Ectodermal cell (in vitro differentiated cells): Measurements from ENCODE around the gene TVP23C.

Experiments used
- H3K27ac ChIP-seq: 2 replicates; pipeline ENCODE4 v1.7.0; 2013; ENCODE audit warnings: mild to moderate bottlenecking, low read depth, low read length; ENCODE audit not compliant: insufficient read depth, poor library complexity, severe bottlenecking
- H3K27me3 ChIP-seq: 2 replicates; pipeline ENCODE4 v1.7.0; 2013; ENCODE audit warnings: mild to moderate bottlenecking, low read length; ENCODE audit not compliant: insufficient read depth, control insufficient read depth, poor library complexity, severe bottlenecking
- H3K36me3 ChIP-seq: one replicate; pipeline ENCODE4 v1.7.0; 2013; ENCODE audit warnings: low read length; ENCODE audit not compliant: control insufficient read depth, insufficient read depth
- H3K4me1 ChIP-seq: one replicate; pipeline ENCODE4 v1.7.0; 2013; ENCODE audit warnings: low read length; ENCODE audit not compliant: control insufficient read depth, insufficient read depth
- H3K4me3 ChIP-seq: 2 replicates; pipeline ENCODE4 v1.7.0; 2013; ENCODE audit warnings: low read depth, low read length, control low read depth; ENCODE audit not compliant: insufficient read depth
- H3K9me3 ChIP-seq: 2 replicates; pipeline ENCODE4 v1.7.0; 2013; ENCODE audit warnings: mild to moderate bottlenecking, low read length, moderate library complexity; ENCODE audit not compliant: control insufficient read depth
- WGBS, 2 experiments: methylation state at CpG; one replicate each; pipeline ENCODE4 v1.1.7; 2013; ENCODE audit warnings: missing lambda C conversion rate in 2 of 2; 5-methylcytosine and 5-hydroxymethylcytosine counted together

The TVP23C gene

GRCh38 chr17:15496735-15497670 lies 66.3 kb downstream of the TVP23C start:
- Histone ChIP-seq H3K27ac (no peak overlapping the region), H3K36me3 (peaks cover 7% of the 10 kb centered on the region), H3K4me3 (no peak overlapping the region), H3K9me3 (no peaks in the 10 kb centered on the region), H3K27me3 (no peaks in the 10 kb centered on the region), H3K4me1 (peaks cover 11% of the 10 kb centered on the region)
- WGBS, 2 experiments = 94 to 95% methylated on average over 7 of the region's 7 CpGs

GRCh38 chr17:15494821-15495220 lies 68.5 kb downstream of the TVP23C start:
- Histone ChIP-seq H3K4me3 (no peak overlapping the region), H3K4me1 (peaks cover 21% of the 10 kb centered on the region), H3K9me3 (no peaks in the 10 kb centered on the region), H3K27ac (no peak overlapping the region), H3K36me3 (peaks cover 7% of the 10 kb centered on the region), H3K27me3 (no peaks in the 10 kb centered on the region)

DNA sequence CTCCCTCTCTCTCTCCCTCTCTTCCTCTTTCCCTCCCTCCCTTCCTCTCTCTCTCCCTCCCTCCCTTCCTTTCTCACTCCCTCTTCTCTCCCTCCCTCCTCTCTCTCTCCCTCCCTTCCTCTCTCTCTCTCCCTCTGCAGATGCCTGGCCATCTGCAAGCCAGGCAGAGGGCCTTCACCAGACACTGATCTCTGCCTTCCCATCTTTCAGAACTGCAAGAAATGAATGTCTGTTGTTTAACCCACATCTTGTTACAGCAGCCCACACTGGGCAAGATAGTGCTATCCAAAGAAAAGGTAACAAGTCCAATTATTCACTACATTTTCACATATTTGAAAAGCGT lies 69.6 kb downstream of the TVP23C start:
- peaks cover 21% of the 10 kb centered on the region for H3K4me1 ChIP-seq
- H3K36me3 ChIP-seq = peaks cover 7% of the 10 kb centered on the region
- H3K9me3 ChIP-seq = no peaks in the 10 kb centered on the region
- H3K27me3 ChIP-seq = no peaks in the 10 kb centered on the region
- H3K4me3 ChIP-seq = no peak overlapping the region
- H3K27ac ChIP-seq = peak overlapping the region; percentile 16
- 64 to 70% methylated on average over 1 of the region's 1 CpG for WGBS, 2 experiments

DNA sequence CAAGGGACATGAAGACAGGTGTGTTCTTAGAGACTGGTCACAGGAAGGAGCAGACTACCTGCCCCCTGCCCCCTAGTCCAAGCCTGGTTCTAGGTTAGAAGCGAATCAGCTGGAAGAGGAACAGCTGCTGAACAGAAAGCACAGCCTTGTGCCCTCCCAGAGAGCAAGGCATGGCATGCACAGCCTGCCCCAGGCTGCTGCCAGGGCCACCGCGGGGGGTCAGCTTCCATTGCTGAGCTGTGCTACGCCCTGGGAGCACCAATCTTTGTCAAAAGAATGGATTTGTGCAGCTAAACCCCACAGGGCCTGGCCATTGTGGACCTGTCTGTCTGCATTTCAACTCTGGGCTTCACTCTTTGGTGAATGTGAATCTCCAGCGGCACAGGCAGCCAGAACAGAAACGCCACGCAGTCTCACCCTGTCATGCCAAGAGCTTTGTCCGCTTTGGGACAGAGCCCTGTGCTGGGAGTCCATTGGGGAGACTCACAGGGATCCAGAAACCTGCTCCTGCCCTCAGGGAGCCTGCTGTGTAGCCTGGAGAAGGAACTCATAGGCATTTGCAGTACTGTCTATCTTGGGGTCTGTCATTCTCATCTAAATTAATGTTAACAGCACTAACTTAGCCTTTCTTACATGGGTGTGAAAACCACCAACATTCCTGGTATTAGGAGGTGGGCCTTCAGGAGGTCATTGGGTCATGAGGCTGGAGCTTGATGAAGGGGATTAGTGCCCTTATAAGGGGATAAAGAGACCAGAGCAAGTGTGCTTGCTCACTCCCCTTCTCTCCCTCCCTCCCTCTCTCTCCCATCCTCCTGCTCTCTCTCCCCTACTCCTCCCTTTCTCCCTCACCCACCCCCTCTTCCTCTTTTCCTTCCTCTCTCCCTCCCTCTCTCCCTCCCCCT lies 70.2 kb downstream of the TVP23C start:
- Histone ChIP-seq H3K4me1 (peaks cover 21% of the 10 kb centered on the region), H3K27ac (peak overlapping the region; percentile 41), H3K9me3 (no peaks in the 10 kb centered on the region), H3K36me3 (peaks cover 6% of the 10 kb centered on the region), H3K27me3 (no peaks in the 10 kb centered on the region), H3K4me3 (no peak overlapping the region)
- WGBS, 2 experiments = 82 to 85% methylated on average over 8 of the region's 8 CpGs

GRCh38 chr17:15492186-15492585 lies 71.1 kb downstream of the TVP23C start:
- Histone ChIP-seq H3K9me3 (no peaks in the 10 kb centered on the region), H3K4me3 (no peak overlapping the region), H3K27me3 (no peaks in the 10 kb centered on the region), H3K27ac (no peak overlapping the region), H3K36me3 (peaks cover 5% of the 10 kb centered on the region), H3K4me1 (peaks cover 21% of the 10 kb centered on the region)
- 95 to 98% methylated on average over 3 to 4 of the region's 4 CpGs for WGBS, 2 experiments

DNA sequence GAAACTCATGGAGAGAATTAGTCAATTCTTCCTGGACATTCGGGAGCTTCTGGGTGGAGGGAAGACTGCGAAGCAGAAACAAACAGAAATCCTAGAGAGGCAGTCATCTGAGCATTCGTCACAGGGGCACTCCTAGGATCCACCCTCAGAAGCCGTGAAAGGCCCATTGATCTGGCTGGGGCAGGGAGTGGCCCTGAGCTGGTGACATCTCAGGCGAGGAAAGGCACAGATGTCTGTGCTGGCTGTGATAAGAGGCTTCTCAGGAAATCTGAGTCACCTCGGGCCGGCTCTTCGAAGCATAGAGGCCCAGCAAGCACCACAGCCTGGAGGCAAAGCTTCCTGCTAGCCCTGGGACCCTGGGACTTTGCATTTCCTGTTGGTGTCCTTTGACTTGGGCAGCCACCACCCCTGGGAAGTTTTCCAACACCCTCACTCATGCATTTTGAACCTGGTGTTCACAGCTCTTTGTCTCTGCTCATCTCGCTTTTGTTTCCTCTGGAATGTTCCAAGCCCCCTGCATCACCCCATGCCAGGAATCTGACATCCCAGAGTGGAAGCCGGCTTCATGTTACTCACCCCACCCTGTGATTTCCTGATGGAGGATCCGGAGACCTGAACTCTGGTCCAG lies 72.5 kb downstream of the TVP23C start:
- 32 to 46% methylated on average over 11 of the region's 11 CpGs for WGBS, 2 experiments
- peak overlapping the region; percentile 80 for H3K27ac ChIP-seq

DNA sequence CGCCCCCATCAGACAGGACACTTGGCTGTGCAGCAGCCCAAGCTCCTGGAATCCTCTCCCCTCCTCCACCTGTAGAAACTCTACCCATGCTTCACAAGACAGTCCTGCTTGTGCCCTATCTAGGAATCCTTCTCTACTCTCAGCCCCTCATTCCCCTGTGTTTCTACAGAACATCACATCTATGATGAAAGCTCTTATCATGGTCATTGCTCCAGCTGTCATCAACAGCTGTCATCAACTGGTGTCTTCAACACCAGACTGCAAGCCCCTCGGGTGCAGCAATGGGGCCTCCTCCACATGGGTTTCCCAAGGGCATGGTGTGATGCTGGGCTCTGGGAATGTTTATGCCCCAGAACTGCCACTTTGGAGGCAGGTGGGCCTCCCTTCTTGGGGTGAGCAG lies 74.7 kb downstream of the TVP23C start:
- Histone ChIP-seq H3K27ac (no peak overlapping the region), H3K4me1 (peaks cover 22% of the 10 kb centered on the region), H3K4me3 (no peak overlapping the region), H3K27me3 (no peaks in the 10 kb centered on the region), H3K9me3 (no peaks in the 10 kb centered on the region), H3K36me3 (no peaks in the 10 kb centered on the region)
- WGBS, 2 experiments = 94 to 100% methylated on average over 2 of the region's 2 CpGs

More for the DNA sequence above, 72.5 kb downstream of the TVP23C start:
- H3K36me3 ChIP-seq = peaks cover 5% of the 10 kb centered on the region
- H3K4me1 ChIP-seq = peaks cover 21% of the 10 kb centered on the region
- no peaks in the 10 kb centered on the region for H3K9me3 ChIP-seq
- H3K27me3 ChIP-seq = no peaks in the 10 kb centered on the region
- no peak overlapping the region for H3K4me3 ChIP-seq

GRCh38 chr17:15485045-15485444 lies 78.2 kb downstream of the TVP23C start:
- Histone ChIP-seq H3K4me1 (peaks cover 3% of the 10 kb centered on the region), H3K27me3 (no peaks in the 10 kb centered on the region), H3K9me3 (no peaks in the 10 kb centered on the region), H3K4me3 (no peak overlapping the region), H3K36me3 (no peaks in the 10 kb centered on the region), H3K27ac (no peak overlapping the region)
- WGBS, 2 experiments = 70 to 75% methylated on average over 4 of the region's 4 CpGs

DNA sequence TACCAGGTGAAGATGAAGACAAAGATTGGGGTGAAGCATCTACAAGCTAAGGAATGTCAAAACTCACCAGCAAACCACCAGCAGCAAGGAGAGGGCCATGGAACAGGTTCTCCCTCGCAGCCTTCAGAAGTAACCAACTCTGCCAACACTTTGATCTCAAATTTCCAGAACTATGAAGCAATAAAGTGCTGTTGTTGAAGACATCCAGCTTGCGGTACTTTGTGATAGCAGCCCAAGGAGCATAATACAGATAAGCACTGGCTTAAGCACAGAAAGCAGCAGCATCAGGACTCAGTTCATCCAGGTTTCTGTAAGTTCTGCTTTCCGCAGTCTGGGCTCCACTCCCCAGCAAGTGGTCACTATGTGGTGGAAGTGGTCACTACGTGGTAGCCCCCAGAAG lies 79.9 kb downstream of the TVP23C start:
- H3K27me3 ChIP-seq = no peaks in the 10 kb centered on the region
- WGBS, 2 experiments = 46 to 50% methylated on average over 4 of the region's 4 CpGs
- H3K4me3 ChIP-seq = no peak overlapping the region
- peaks cover 3% of the 10 kb centered on the region for H3K4me1 ChIP-seq
- no peaks in the 10 kb centered on the region for H3K36me3 ChIP-seq
- no peak overlapping the region for H3K27ac ChIP-seq
- H3K9me3 ChIP-seq = no peaks in the 10 kb centered on the region

DNA sequence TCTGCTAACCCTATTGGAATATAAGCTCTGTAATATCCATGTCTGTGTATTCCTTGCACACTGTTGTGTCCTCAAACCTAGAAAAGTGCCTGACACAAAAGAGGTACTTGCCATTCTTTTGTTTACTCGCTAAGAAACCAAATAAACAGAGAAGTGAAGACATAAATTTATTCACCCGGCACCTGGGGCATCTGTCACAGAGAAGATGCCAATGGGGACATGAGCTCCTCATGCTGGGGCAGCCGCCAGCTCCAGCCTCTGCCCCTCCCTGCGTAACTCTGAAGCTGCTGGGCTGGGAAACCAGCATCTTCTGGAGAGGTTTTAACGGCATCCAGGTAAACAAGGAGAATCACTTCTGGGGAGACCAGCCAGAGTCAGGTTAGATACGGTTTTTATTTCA lies 80.8 kb downstream of the TVP23C start:
- Histone ChIP-seq H3K27ac (no peak overlapping the region), H3K36me3 (no peaks in the 10 kb centered on the region), H3K9me3 (no peaks in the 10 kb centered on the region), H3K27me3 (no peaks in the 10 kb centered on the region), H3K4me3 (no peak overlapping the region), H3K4me1 (peaks cover 3% of the 10 kb centered on the region)
- 78 to 79% methylated on average over 6 of the region's 6 CpGs for WGBS, 2 experiments
